H9 (cell line): ENCODE results near the gene FOXG1. TPM values are rescaled to one million over a fixed set of nuclear protein-coding genes. Genes with fewer than 3 reads are reported as not detected.

ENCODE experiments used
- DNase-seq: peaks from one replicate; pipeline ENCODE4 v3.0.0-alpha.2; 2017
- H2AFZ ChIP-seq: one replicate; pipeline ENCODE4 v1.6.1; 2013; ENCODE audit warnings: mild to moderate bottlenecking, low read length, control low read depth, moderate library complexity
- H2AK5ac ChIP-seq: 2 replicates; pipeline ENCODE4 v1.6.1; 2013; ENCODE audit warnings: low read length, control low read depth, mixed read lengths; ENCODE audit not compliant: insufficient read length
- H2BK120ac ChIP-seq: one replicate; pipeline ENCODE4 v1.6.1; 2013; ENCODE audit warnings: low read depth, mild to moderate bottlenecking, low read length, control low read depth, inconsistent platforms; ENCODE audit not compliant: poor library complexity, severe bottlenecking
- H2BK12ac ChIP-seq: 2 replicates; pipeline ENCODE4 v1.6.1; 2013; ENCODE audit warnings: low read length, control low read depth, mixed read lengths, low read depth; ENCODE audit not compliant: insufficient read length
- H2BK15ac ChIP-seq: 2 replicates; pipeline ENCODE4 v1.6.1; 2013; ENCODE audit warnings: low read depth, low read length, control low read depth
- H2BK20ac ChIP-seq: one replicate; pipeline ENCODE4 v1.6.1; 2013; ENCODE audit warnings: low read depth, mild to moderate bottlenecking, low read length, control low read depth, inconsistent platforms; ENCODE audit not compliant: poor library complexity, severe bottlenecking
- H2BK5ac ChIP-seq: 2 replicates; pipeline ENCODE4 v1.6.1; 2013; ENCODE audit warnings: low read length, control low read depth, mixed read lengths; ENCODE audit not compliant: insufficient read length
- H3K14ac ChIP-seq: 2 replicates; pipeline ENCODE4 v1.6.1; 2013; ENCODE audit warnings: low read length, control low read depth; ENCODE audit not compliant: insufficient read depth
- H3K18ac ChIP-seq: 2 replicates; pipeline ENCODE4 v1.6.1; 2013; ENCODE audit warnings: low read depth, mild to moderate bottlenecking, mixed read lengths, low read length, control low read depth; ENCODE audit not compliant: insufficient read length
- H3K23ac ChIP-seq: 2 replicates; pipeline ENCODE4 v1.6.1; 2013; ENCODE audit warnings: low read length, control low read depth, mixed read lengths, low read depth; ENCODE audit not compliant: insufficient read length
- H3K23me2 ChIP-seq: 2 replicates; pipeline ENCODE4 v1.6.1; 2013; ENCODE audit warnings: low read depth, mild to moderate bottlenecking, mixed read lengths, low read length, control low read depth; ENCODE audit not compliant: insufficient read length, poor library complexity, severe bottlenecking
- H3K27ac ChIP-seq: 2 replicates; pipeline ENCODE4 v1.5.1; 2013; ENCODE audit warnings: low read length, control low read depth, mixed read lengths, low read depth; ENCODE audit not compliant: insufficient read length
- H3K27me3 ChIP-seq: 2 replicates; pipeline ENCODE4 v1.6.1; 2013; ENCODE audit warnings: low read length, control low read depth, inconsistent platforms; ENCODE audit not compliant: insufficient read depth
- H3K4ac ChIP-seq: 2 replicates; pipeline ENCODE4 v1.6.1; 2013; ENCODE audit warnings: low read depth, mild to moderate bottlenecking, control low read depth, inconsistent platforms, low read length, moderate library complexity
- H3K4me1 ChIP-seq: 2 replicates; pipeline ENCODE4 v1.6.1; 2013; ENCODE audit warnings: low read length, control low read depth, inconsistent platforms; ENCODE audit not compliant: insufficient read depth
- H3K4me2 ChIP-seq: 2 replicates; pipeline ENCODE4 v1.6.1; 2013; ENCODE audit warnings: low read length, control low read depth, mixed read lengths; ENCODE audit not compliant: insufficient read length, insufficient read depth
- H3K56ac ChIP-seq: 2 replicates; pipeline ENCODE4 v1.6.1; 2013; ENCODE audit warnings: low read depth, mild to moderate bottlenecking, mixed read lengths, low read length, control low read depth; ENCODE audit not compliant: insufficient read length
- H3K79me1 ChIP-seq: 2 replicates; pipeline ENCODE4 v1.6.1; 2013; ENCODE audit warnings: low read depth, mild to moderate bottlenecking, moderate library complexity, low read length, control low read depth, inconsistent platforms; ENCODE audit not compliant: insufficient read depth, poor library complexity, severe bottlenecking
- H3K79me2 ChIP-seq: 2 replicates; pipeline ENCODE4 v1.6.1; 2013; ENCODE audit warnings: low read length, control low read depth, inconsistent platforms; ENCODE audit not compliant: insufficient read depth
- H3K9ac ChIP-seq: 2 replicates; pipeline ENCODE4 v1.6.1; 2013; ENCODE audit warnings: low read length, control low read depth, mixed read lengths; ENCODE audit not compliant: insufficient read length; ENCODE audit errors: extremely low read depth
- H3K9me3 ChIP-seq: one replicate; pipeline ENCODE4 v1.6.1; 2013; ENCODE audit warnings: low read depth, low read length, inconsistent platforms; ENCODE audit not compliant: control insufficient read depth
- H3T11ph ChIP-seq: one replicate; pipeline ENCODE4 v1.6.1; 2013; ENCODE audit warnings: mild to moderate bottlenecking, low read length, control low read depth, inconsistent platforms
- H4K20me1 ChIP-seq: one replicate; pipeline ENCODE4 v1.6.1; 2013; ENCODE audit not compliant: control insufficient read depth, insufficient read length, insufficient read depth
- H4K5ac ChIP-seq: 2 replicates; pipeline ENCODE4 v1.6.1; 2013; ENCODE audit warnings: low read depth, mild to moderate bottlenecking, mixed read lengths, low read length, control low read depth; ENCODE audit not compliant: insufficient read length
- H4K8ac ChIP-seq: replicated peaks from 2 replicates; pipeline ENCODE4 v1.6.1; 2013; ENCODE audit warnings: low read length, control low read depth, mixed read lengths, low read depth; ENCODE audit not compliant: insufficient read length
- H4K91ac ChIP-seq: 2 replicates; pipeline ENCODE4 v1.6.1; 2013; ENCODE audit warnings: low read depth, mild to moderate bottlenecking, moderate library complexity, mixed read lengths, low read length, control low read depth; ENCODE audit not compliant: insufficient read length
- H3K27ac Mint-ChIP-seq, 3 experiments: 2 replicates in 2 of 3; 3 replicates in 1 of 3; pipeline ENCODE4 v1.8.0; 2020 to 2021; ENCODE audit warnings: mixed read lengths in 3 of 3, mild to moderate bottlenecking in 1 of 3, moderate library complexity in 1 of 3
- H3K27me3 Mint-ChIP-seq: 2 replicates; pipeline ENCODE4 v1.8.0; 2021; ENCODE audit warnings: low read depth, mild to moderate bottlenecking, moderate library complexity, mixed read lengths
- H3K36me3 Mint-ChIP-seq, 3 experiments: 2 replicates in 2 of 3; 3 replicates in 1 of 3; pipeline ENCODE4 v1.8.0; 2020 to 2021; ENCODE audit warnings: low read depth in 3 of 3, mixed read lengths in 3 of 3; ENCODE audit not compliant: insufficient read depth in 1 of 3
- H3K4me1 Mint-ChIP-seq, 2 experiments: 2 replicates each; pipeline ENCODE4 v1.8.0; 2020; ENCODE audit warnings: mixed read lengths in 2 of 2
- H3K4me3 Mint-ChIP-seq, 2 experiments: 2 replicates in 1 of 2; 3 replicates in 1 of 2; pipeline ENCODE4 v1.8.0; 2020 to 2021; ENCODE audit warnings: mild to moderate bottlenecking in 2 of 2, mixed read lengths in 2 of 2, moderate library complexity in 1 of 2
- H3K9me3 Mint-ChIP-seq, 2 experiments: 2 replicates in 1 of 2; 3 replicates in 1 of 2; pipeline ENCODE4 v1.8.0; 2020; ENCODE audit warnings: mild to moderate bottlenecking in 2 of 2, mixed read lengths in 2 of 2, moderate library complexity in 1 of 2
- CTCF ChIP-seq: fragments of 200-600 bp; sonication (generic); conservative IDR thresholded peaks from 3 replicates; pipeline ENCODE4 v1.8.0; 2021; ENCODE audit warnings: antibody characterized with exemption, mild to moderate bottlenecking
- WGBS: extraction: QIAGEN DNeasy Blood & Tissue Kit; methylation state at CpG from one replicate; pipeline ENCODE4 v1.1.7; 2013; ENCODE audit warnings: missing lambda C conversion rate, low lambda C conversion rate, mixed read lengths; ENCODE audit not compliant: insufficient read length; ENCODE audit errors: extremely low coverage; 5-methylcytosine and 5-hydroxymethylcytosine counted together
- total RNA-seq: library from RNA; stranded (reverse); gene quantifications from 2 replicates; pipeline ENCODE4 v1.2.1, GENCODE V29; 2021

The FOXG1 gene
- total RNA-seq, 1 experiment from 2014 or later, result 0.11 TPM

DNA sequence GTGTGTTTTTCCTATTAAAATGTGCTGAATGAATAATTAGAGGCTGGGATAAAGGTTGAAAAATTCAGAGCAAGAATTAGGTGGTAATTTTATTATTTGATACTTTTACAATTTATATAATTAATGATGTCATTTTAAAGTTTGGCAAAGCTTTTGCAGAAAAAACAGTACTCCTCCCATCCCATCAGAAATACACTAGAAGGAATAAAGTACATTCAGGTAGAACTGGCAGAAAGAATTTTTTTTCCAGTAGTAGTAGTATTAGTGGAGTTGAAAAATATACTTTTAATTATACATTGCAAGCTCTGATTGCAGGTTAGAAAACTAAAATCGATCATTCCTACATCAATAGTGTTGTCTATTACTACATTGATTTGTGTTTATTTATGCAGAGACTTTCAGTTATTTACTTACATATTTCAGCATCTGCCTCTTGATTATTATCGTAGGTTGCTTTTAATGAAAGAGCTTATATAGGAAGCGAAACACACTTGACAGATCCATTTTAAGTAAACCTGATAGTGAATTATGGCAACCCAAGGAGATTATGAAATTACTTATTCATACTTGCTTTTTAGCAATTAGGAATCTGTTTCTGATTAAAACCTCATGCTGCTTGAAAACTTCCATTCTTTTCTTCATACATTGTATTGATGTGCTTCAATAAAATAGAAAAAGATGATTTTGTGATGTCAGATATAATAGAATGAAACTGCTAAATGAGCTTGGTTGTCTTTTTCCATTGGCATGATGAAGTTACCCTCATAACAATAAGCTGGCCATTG is 10.1 kb downstream of the FOXG1 start:
- no peak overlapping the region for H3K56ac ChIP-seq
- no peaks in the 10 kb centered on the region for H3K79me1 ChIP-seq
- H3K23me2 ChIP-seq, result peaks cover 10% of the 10 kb centered on the region
- H3K27ac ChIP-seq, result no peak overlapping the region
- no peak overlapping the region for H3T11ph ChIP-seq
- H3K23ac ChIP-seq, result no peak overlapping the region
- no peaks in the 10 kb centered on the region for H4K20me1 ChIP-seq
- H3K18ac ChIP-seq, result no peak overlapping the region
- no peak overlapping the region for H3K9ac ChIP-seq
- H3K4me1 ChIP-seq, result peaks cover 13% of the 10 kb centered on the region
- H3K79me2 ChIP-seq, result no peaks in the 10 kb centered on the region
- H3K14ac ChIP-seq, result no peak overlapping the region
- H3K9me3 Mint-ChIP-seq, result peaks cover 0 to 6% of the 10 kb centered on the region in 2 experiments; a peak in 2 of 5 replicates
- H3K36me3 Mint-ChIP-seq, result no peaks in the 10 kb centered on the region; a peak in 1 of 7 replicates
- no peak overlapping the region for H3K4me3 Mint-ChIP-seq
- no peak overlapping the region for H2BK5ac ChIP-seq
- no peak overlapping the region for H2AFZ ChIP-seq
- H3K27me3 Mint-ChIP-seq, result peaks cover 100% of the 10 kb centered on the region
- H3K27ac Mint-ChIP-seq, result no peak overlapping the region
- peaks cover 60% of the 10 kb centered on the region for H3K27me3 ChIP-seq
- WGBS, result no CpG with 5 or more reads among the region's 3 CpGs
- no peak overlapping the region for H2BK20ac ChIP-seq
- H4K91ac ChIP-seq, result no peak overlapping the region
- no peak overlapping the region for H3K4ac ChIP-seq
- no peak overlapping the region for H2AK5ac ChIP-seq
- H3K4me1 Mint-ChIP-seq, result peaks cover 13 to 53% of the 10 kb centered on the region in 2 experiments
- TF ChIP-seq CTCF, result no peak
- DNase-seq, result no peak
- no peak overlapping the region for H4K5ac ChIP-seq
- no peak overlapping the region for H2BK15ac ChIP-seq
- H4K8ac ChIP-seq, result no peak overlapping the region
- H3K9me3 ChIP-seq, result no peaks in the 10 kb centered on the region
- H3K4me2 ChIP-seq, result no peak overlapping the region
- H2BK120ac ChIP-seq, result no peak overlapping the region
- H2BK12ac ChIP-seq, result no peak overlapping the region
